Lung (tissue), 12 donors: ENCODE results near the gene PALD1. TPM values are rescaled to one million over a fixed set of nuclear protein-coding genes. Genes with fewer than 3 reads are reported as not detected.
A peak's percentile ranks its signal among the peaks of the same experiment; 100 is the strongest.

ENCODE experiments used
- ATAC-seq: fragments of 200-7000 bp; cut with Tn5 transposase; one replicate; pipeline ENCODE4 v1.9.1; 2020; ENCODE audit warnings: moderate number of reproducible peaks; ENCODE audit not compliant: insufficient read depth, low FRiP score
- DNase-seq, 3 donors: peaks; one replicate each; pipeline ENCODE4 v3.0.0-alpha.2; 2013 to 2017
- H3K27ac ChIP-seq, 2 donors: one replicate each; pipeline ENCODE4 v1.5.1; 2013; ENCODE audit warnings: mild to moderate bottlenecking in 2 of 2, moderate library complexity in 2 of 2, control low read depth in 1 of 2, inconsistent platforms in 1 of 2, low read depth in 1 of 2, low read length in 1 of 2
- H3K27me3 ChIP-seq, 3 donors: one replicate each; pipeline ENCODE4 v1.5.1; 2013; ENCODE audit warnings: low read length in 2 of 3; ENCODE audit not compliant: control insufficient read depth in 3 of 3, insufficient read depth in 3 of 3
- H3K36me3 ChIP-seq, 4 donors: one replicate each; pipeline ENCODE4 v1.5.1; 2013; ENCODE audit warnings: low read length in 4 of 4, mild to moderate bottlenecking in 1 of 4, moderate library complexity in 1 of 4; ENCODE audit not compliant: control insufficient read depth in 4 of 4, insufficient read depth in 4 of 4
- H3K4me1 ChIP-seq, 5 donors: one replicate each; pipeline ENCODE4 v1.5.1; 2013; ENCODE audit warnings: low read length in 5 of 5, mild to moderate bottlenecking in 2 of 5, moderate library complexity in 1 of 5; ENCODE audit not compliant: control insufficient read depth in 5 of 5, insufficient read depth in 5 of 5
- H3K4me3 ChIP-seq: one replicate; pipeline ENCODE4 v1.5.1; 2013; ENCODE audit warnings: mild to moderate bottlenecking, control low read depth, moderate library complexity
- H3K9ac ChIP-seq, 2 donors: one replicate each; pipeline ENCODE4 v1.5.1; 2013; ENCODE audit warnings: low read length in 2 of 2, control low read depth in 1 of 2; ENCODE audit not compliant: insufficient read depth in 1 of 2
- H3K9me3 ChIP-seq, 4 donors: one replicate each; pipeline ENCODE4 v1.5.1; 2013; ENCODE audit warnings: low read length in 3 of 4, mild to moderate bottlenecking in 1 of 4, moderate library complexity in 1 of 4; ENCODE audit not compliant: control insufficient read depth in 4 of 4, insufficient read depth in 3 of 4
- CTCF ChIP-seq: IDR thresholded peaks from 2 replicates; pipeline ENCODE4 v1.5.1; 2012; ENCODE audit warnings: mild to moderate bottlenecking; ENCODE audit errors: control extremely low read depth, extremely low read depth
- WGBS, 2 donors: extraction: QIAGEN DNeasy Blood & Tissue Kit; methylation state at CpG; one replicate each; pipeline ENCODE4 v1.1.7; 2013; 5-methylcytosine and 5-hydroxymethylcytosine counted together
- polyA plus RNA-seq, 2 donors: library from polyadenylated mRNA; stranded (reverse); fragments of 200-250 nt; gene quantifications; one replicate each; pipeline ENCODE4 v1.2.1, GENCODE V29; 2013
- total RNA-seq, 2 donors: library from RNA; depleted of rRNA in 1 of 2; stranded (reverse); fragments of >200 nt in 1 of 2; gene quantifications; one replicate each; pipeline ENCODE4 v1.2.1, GENCODE V29; 2014 to 2021
- donor health status: control.
- donor health status: control.
- donor health status: Bipolar disorder and iron deficiency.
- donor health status: healthy.
- donor health status: DM: yes; HTN: yes; CAD: no.

The PALD1 gene
- total and polyA plus RNA-seq, 4 donors, result 10.5 to 19.7 (median 15.6) TPM

- Histone ChIP-seq H3K9me3 (no peaks in the 10 kb centered on the region), H3K36me3 (no peaks in the 10 kb centered on the region), H3K27me3 (peaks cover 0 to 24% (median 17%) of the 10 kb centered on the region in 3 donors), H3K9ac (peak overlapping the region in 1 of 2 donors; percentile 53), H3K27ac (no peak overlapping the region), H3K4me3 (no peak overlapping the region), H3K4me1 (peaks cover 0 to 15% (median 5%) of the 10 kb centered on the region in 5 donors)
- 70 to 77% methylated on average over 8 of the region's 8 CpGs for WGBS, 2 donors
- DNase-seq (peak; percentile 82 to 94 (median 90)), ATAC-seq (no peak)
- TF ChIP-seq CTCF, result no peak
Measured at GRCh38 chr10:70445718-70446657, 32.6 kb upstream of the PALD1 start.

GRCh38 chr10:70448236-70448635 lies 30.3 kb upstream of the PALD1 start:
- H3K36me3 ChIP-seq, result no peaks in the 10 kb centered on the region
- peaks cover 0 to 2% (median under 1%) of the 10 kb centered on the region in 3 donors for H3K27me3 ChIP-seq
- H3K27ac ChIP-seq, result no peak overlapping the region
- WGBS, 2 donors, result 73 to 84% methylated on average over 2 of the region's 2 CpGs
- no peak overlapping the region for H3K9ac ChIP-seq
- H3K9me3 ChIP-seq, result no peaks in the 10 kb centered on the region
- DNase-seq, result no peak
- no peak for TF ChIP-seq CTCF
- no peak for ATAC-seq
- H3K4me1 ChIP-seq, result peaks cover 0 to 10% (median 0%) of the 10 kb centered on the region in 5 donors
- no peak overlapping the region for H3K4me3 ChIP-seq

GRCh38 chr10:70455213-70455630 lies 23.3 kb upstream of the PALD1 start:
- DNase-seq (peak in 1 of 3 donors; percentile 20), ATAC-seq (no peak)
- Histone ChIP-seq H3K27ac (no peak overlapping the region), H3K9me3 (no peaks in the 10 kb centered on the region), H3K36me3 (no peaks in the 10 kb centered on the region), H3K9ac (no peak overlapping the region), H3K4me1 (peaks cover 0 to 13% (median 3%) of the 10 kb centered on the region in 5 donors), H3K4me3 (no peak overlapping the region), H3K27me3 (peaks cover 0 to 17% (median 0%) of the 10 kb centered on the region in 3 donors)
- TF ChIP-seq CTCF, result no peak
- WGBS, 2 donors, result 69 to 73% methylated on average over 6 of the region's 6 CpGs
